Activated CD8-positive, alpha-beta memory T cell treated with anti-CD3 and anti-CD28 coated beads, Interleukin-2, amount 50 U/mL, for 48 hours (primary cell): ENCODE results near the gene CAMK1D.
"Not testable (repeated sequence)": the region's sequence is repeated elsewhere in the genome, so short reads cannot be mapped to it uniquely, and the experiment has no call there.

Source experiments
- DNase-seq: peaks from one replicate; pipeline ENCODE4 v3.0.0-alpha.2; 2020

CAMK1D gene

DNA sequence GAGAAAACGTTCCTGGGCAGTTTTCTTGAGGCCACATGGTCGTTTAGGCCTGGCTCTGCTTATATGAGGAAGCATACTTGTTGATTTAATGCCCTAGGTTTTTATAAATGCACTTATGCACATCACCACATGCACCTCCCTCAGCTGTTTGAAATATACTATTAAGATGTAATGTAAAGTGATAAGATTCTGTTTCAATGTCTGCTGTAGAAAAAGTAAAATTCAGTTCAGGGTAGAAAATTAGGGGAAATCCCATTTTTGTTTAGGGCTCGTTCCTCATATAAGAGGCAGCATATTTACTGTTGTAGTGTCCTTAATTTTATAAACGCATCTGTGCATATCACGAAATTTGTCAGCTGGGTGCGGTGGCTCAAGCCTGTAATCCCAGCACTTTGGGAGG, 7.8 kb upstream of the CAMK1D start:
- DNase-seq = no peak

- no peak for DNase-seq
Observed at GRCh38 chr10:12344375-12345110, 4.8 kb upstream of the CAMK1D start.

DNA sequence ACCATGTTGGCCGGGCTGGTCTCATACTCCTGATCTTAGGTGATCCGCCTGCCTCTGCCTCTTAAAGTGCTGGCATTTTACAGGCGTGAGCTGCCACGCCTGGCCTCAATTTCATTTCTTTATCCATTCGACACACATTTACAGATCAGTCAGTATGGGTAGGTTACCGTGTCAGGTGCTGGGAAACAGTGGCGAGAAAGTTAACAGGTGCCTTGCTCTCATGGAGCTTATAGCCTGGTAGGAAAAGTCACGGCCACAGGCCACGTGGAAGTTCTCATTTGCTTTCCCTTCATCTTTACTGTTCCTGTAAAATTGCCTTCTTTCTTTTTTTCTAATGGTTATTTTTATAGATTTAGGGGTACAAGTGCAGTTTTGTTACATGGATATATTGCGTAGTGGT, 2.6 kb upstream of the CAMK1D start:
- DNase-seq = no peak

GRCh38 chr10:12348294-12348869, 965 bp upstream of the CAMK1D start:
- no peak for DNase-seq

- no peak for DNase-seq
Observed at GRCh38 chr10:12349629-12350166, 351 bp downstream of the CAMK1D start.

- DNase-seq = peak; percentile 71
Observed at GRCh38 chr10:12350167-12350872, 973 bp downstream of the CAMK1D start.

DNA sequence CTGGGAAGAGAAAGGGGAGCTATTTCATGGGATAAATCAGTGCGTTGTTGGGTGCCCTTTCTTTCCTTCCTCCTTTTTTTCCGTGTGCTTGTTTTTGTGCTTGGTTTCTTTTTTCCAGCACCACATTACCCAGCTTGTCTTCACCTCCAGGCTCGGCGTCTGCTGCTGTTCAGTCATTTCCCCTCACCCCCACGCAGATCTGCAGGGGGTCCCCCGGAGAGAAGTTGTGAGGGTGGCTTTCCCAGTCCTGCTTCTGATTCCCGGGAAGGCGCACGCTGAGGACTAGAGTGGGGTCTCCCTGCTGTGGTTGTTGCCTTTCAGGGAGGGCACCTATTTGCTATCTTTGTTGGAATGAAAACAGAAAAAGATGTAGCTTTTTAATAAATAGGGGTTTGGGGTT, 1.6 kb downstream of the CAMK1D start:
- DNase-seq = no peak

- DNase-seq = peak; percentile 61
Observed at GRCh38 chr10:12351447-12351846, 2.1 kb downstream of the CAMK1D start.

DNA sequence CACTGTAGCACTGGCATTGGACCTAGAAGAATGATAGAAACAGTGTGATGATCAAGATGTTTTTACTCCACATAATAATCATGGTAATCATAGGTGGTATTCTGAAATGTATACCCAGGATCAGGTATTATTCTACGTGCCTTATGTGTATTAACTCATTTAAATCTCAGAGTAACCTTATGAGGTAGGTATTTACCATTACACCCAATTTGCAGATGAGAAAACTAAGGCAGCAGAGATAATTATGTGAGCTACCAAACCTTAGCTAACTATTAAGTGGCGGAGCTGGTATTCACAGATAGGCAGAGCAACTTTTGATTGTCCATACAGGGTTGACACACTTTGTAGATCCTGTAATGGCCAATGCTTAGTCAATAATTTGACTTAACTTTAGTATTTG, 2.5 kb downstream of the CAMK1D start:
- DNase-seq = no peak

GRCh38 chr10:12353399-12354242, 4.3 kb downstream of the CAMK1D start:
- no peak for DNase-seq

GRCh38 chr10:12354696-12355095, 5.3 kb downstream of the CAMK1D start:
- not testable (repeated sequence) for DNase-seq

DNA sequence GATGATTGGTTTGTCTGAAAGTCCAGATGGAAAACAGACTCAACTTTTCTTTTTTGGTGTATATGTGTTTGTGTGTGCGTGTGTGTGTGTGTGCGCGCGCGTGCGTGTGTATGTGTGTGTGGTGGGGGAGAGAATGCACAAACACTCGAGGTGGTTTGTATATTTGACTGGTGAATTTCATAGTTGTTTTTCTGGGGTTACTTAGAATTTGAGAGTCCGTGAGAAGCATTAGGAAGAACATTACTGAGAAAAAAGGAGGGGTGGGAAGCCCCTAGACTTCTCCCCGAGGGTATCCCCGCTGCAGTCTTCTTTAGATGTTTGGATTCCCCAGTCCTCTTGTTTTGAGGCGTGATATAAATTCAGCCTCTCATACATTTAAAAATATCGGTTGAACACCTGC, 6.0 kb downstream of the CAMK1D start:
- no peak for DNase-seq

GRCh38 chr10:12357525-12358151, 8.3 kb downstream of the CAMK1D start:
- no peak for DNase-seq

DNA sequence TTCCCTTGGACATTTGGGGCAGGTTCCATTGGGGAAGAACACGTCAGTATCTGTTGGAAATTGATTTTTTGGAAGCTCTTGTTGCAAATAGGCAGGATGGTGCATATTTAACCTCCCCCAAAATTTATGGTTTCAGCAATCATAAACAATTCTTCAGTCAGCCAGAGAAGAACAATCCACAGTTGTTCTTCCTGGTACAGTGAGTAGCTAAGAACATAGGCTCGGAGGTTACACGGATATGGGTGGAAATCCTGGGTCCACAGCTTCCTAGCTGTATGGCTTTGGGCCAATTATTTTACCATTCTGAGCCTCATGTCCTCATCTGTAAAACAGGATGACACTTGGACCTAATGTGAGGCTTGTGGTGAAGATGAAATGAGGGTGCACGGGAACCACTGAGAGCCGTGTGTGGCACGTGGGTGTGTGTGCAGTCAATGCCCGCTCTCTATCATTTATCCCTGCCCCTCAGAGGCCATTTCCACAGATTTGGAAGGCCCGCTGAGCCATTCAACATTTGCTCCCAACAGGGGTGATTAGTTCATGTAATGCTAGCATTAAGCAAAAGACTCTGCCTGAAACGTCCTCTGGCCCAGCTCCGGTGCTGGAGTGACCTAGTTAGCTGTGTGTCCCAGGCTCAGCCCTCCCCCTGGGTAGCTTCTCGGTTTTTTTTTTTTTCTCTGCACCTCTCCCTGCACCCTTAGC, 9.7 kb downstream of the CAMK1D start:
- no peak for DNase-seq

GRCh38 chr10:12360461-12360860, 11.1 kb downstream of the CAMK1D start:
- no peak for DNase-seq

- not testable (repeated sequence) for DNase-seq
Observed at GRCh38 chr10:12361115-12361514, 11.8 kb downstream of the CAMK1D start.

GRCh38 chr10:12364559-12364958, 15.2 kb downstream of the CAMK1D start:
- no peak for DNase-seq

DNA sequence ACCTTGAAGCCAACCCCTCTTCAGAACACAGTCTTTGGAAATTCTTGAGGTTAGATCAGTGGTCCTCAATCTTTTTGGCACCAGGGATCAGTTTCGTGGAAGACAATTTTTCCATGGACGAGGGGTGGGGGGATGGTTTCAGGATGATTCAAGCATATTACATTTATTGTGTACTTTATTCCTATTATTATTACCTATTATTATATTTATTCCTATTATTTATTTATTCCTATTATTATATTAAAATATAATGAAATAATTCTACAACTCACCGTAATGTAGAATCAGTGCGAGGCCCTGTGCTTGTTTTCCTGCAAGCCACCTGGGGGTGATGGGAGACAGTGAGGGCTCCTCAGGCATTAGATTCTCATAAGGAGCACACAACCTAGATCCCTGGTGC, 17.9 kb downstream of the CAMK1D start:
- no peak for DNase-seq

DNA sequence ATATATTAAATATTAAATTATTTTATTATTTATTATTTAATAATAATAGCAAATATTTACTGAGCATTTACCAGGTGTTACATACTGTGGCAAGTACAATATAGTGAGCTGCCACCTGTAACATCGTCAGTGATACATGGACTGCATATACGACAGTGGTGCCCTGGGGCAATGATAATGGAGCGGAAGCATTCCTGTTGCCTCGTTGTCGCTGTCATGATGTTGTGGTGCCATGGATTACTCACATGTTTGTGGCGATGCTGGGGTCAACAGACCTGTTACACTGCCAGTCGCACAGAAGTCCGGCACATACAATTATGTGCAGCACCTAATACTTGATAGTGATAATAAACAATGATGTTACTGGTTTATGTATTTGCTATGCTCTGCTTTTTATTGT, 20.6 kb downstream of the CAMK1D start:
- DNase-seq = no peak

DNA sequence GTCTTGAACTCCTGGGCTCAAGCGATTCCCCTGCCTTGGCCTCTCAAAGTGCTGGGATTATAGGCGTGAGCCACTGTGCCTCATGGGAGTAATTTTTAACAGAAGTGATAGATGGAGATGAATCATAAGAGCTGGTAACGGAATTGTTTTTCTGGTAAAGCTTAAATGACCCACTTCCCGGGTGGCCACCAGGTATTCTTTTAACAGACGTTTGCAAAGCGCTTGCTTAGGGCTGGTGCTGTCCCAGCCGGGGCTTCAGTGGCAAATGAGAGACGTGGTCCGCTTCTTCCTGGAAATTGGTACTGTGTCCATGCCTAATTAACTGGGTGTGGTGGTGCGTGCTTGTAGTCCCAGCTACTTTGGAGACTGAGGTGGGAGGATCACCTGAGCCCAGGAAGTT, 23.5 kb downstream of the CAMK1D start:
- no peak for DNase-seq

DNA sequence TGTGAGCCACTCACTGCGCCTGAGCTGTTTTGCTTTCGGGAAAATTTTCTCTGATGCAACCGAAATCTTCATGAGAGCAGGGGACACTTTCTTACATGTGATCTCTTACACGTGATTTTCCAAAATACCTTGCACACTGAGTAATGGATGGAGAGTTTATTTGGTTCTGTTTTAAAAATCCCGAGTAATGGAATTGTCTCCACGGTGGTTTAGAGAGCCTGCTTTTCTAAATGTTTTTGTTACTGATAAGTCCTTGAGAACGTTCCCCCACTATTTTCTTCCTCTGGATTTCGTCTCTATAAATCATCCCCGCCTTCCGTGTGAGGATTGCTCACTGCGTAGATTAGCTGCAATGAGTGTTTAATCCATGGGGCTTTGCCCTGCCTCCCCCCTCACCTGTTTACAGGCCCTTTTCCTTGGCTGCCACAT, 25.7 kb downstream of the CAMK1D start:
- DNase-seq = no peak

GRCh38 chr10:12376211-12376610, 26.9 kb downstream of the CAMK1D start:
- no peak for DNase-seq
